GM21619 (cell line): ENCODE results near the gene FNIP2.
"Not testable (repeated sequence)": the region's sequence is repeated elsewhere in the genome, so short reads cannot be mapped to it uniquely, and the experiment has no call there.

ENCODE experiments used
- ATAC-seq: cut with Tn5 transposase; IDR thresholded peaks from one replicate; pipeline ENCODE4 v1.9.1; 2021; ENCODE audit not compliant: unreplicated experiment

Gene FNIP2

GRCh38 chr4:158903472-158904043 lies 134.7 kb downstream of the FNIP2 start:
- ATAC-seq, result no peak

- no peak for ATAC-seq
These were observed 136.0 kb downstream of the FNIP2 start for GRCh38 chr4:158904815-158905214.

- peak; percentile 86 for ATAC-seq
These were observed 137.2 kb downstream of the FNIP2 start for GRCh38 chr4:158906073-158906472.

- ATAC-seq, result no peak
These were observed 143.6 kb downstream of the FNIP2 start for GRCh38 chr4:158912390-158912789.

GRCh38 chr4:158912806-158913205 lies 144.0 kb downstream of the FNIP2 start:
- no peak for ATAC-seq

GRCh38 chr4:158913766-158914165 lies 144.9 kb downstream of the FNIP2 start:
- no peak for ATAC-seq

GRCh38 chr4:158914218-158914617 lies 145.4 kb downstream of the FNIP2 start:
- no peak for ATAC-seq

GRCh38 chr4:158915683-158916241 lies 146.9 kb downstream of the FNIP2 start:
- ATAC-seq, result no peak

- ATAC-seq, result not testable (repeated sequence)
These were observed 151.7 kb downstream of the FNIP2 start for GRCh38 chr4:158920452-158920996.

GRCh38 chr4:158927774-158928173 lies 158.9 kb downstream of the FNIP2 start:
- ATAC-seq, result not testable (repeated sequence)

GRCh38 chr4:158929939-158930638 lies 161.3 kb downstream of the FNIP2 start:
- no peak for ATAC-seq

GRCh38 chr4:158930639-158930972 lies 161.8 kb downstream of the FNIP2 start:
- ATAC-seq, result no peak

GRCh38 chr4:158933236-158933635 lies 164.4 kb downstream of the FNIP2 start:
- no peak for ATAC-seq

GRCh38 chr4:158934996-158935669 lies 166.3 kb downstream of the FNIP2 start:
- ATAC-seq, result no peak

- ATAC-seq, result no peak
These were observed 167.4 kb downstream of the FNIP2 start for GRCh38 chr4:158936238-158936637.

- ATAC-seq, result no peak
These were observed 169.6 kb downstream of the FNIP2 start for GRCh38 chr4:158938220-158939044.

GRCh38 chr4:158940271-158940670 lies 171.4 kb downstream of the FNIP2 start:
- ATAC-seq, result no peak

GRCh38 chr4:158941321-158941720 lies 172.5 kb downstream of the FNIP2 start:
- no peak for ATAC-seq

- ATAC-seq, result no peak
These were observed 173.1 kb downstream of the FNIP2 start for GRCh38 chr4:158941895-158942294.

GRCh38 chr4:158945529-158946108 lies 176.8 kb downstream of the FNIP2 start:
- no peak for ATAC-seq

GRCh38 chr4:158946825-158947224 lies 178.0 kb downstream of the FNIP2 start:
- no peak for ATAC-seq
